ENCODE results near the gene MAGI3.
"Not testable (repeated sequence)": the region's sequence is repeated elsewhere in the genome, so short reads cannot be mapped to it uniquely, and the experiment has no call there.

MAGI3 gene

DNA sequence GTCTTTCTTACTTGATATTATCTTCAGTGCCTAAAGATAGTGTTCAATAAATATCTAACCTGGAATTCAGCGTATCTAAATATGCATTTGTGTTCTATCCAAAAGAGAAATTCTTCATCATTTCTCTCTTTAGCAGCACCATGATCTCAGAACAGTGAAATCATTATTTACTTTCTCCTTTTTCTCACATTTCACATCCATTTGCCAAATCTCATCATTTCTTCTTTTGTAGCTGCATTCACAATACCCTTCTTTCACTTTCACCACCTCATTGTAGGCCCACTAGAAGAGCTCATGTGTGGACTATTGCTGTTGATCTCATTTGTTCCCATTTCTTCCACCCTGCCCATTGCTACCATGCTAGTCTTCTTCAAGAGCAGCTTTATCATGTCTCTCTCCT, 191.0 kb downstream of the MAGI3 start:
- POLR2A ChIA-PET, result no interaction called here
- no peak for TF ChIP-seq CTCF (IDR thresholded peaks at IDR 0.05; ENCODE audit: control extremely low read depth, extremely low read depth, low read depth, missing control alignments)

GRCh38 chr1:113582084-113582483, 191.8 kb downstream of the MAGI3 start:
- no peak for TF ChIP-seq CTCF (IDR thresholded peaks at IDR 0.05; ENCODE audit: control extremely low read depth, extremely low read depth, low read depth, missing control alignments)
- DNase-seq (ENCODE audit: extremely low spot score), result no peak
- ChIA-PET POLR2A (no interaction called here), CTCF (interaction anchor here (1.3 kb wide), 1 partner anchor 20 kb away, joined by 3 read pairs; no protein-coding TSS in a partner anchor)

More for the DNA sequence above, 191.0 kb downstream of the MAGI3 start:
- no peak for DNase-seq (ENCODE audit: extremely low spot score)
- CTCF ChIA-PET, result no interaction called here

DNA sequence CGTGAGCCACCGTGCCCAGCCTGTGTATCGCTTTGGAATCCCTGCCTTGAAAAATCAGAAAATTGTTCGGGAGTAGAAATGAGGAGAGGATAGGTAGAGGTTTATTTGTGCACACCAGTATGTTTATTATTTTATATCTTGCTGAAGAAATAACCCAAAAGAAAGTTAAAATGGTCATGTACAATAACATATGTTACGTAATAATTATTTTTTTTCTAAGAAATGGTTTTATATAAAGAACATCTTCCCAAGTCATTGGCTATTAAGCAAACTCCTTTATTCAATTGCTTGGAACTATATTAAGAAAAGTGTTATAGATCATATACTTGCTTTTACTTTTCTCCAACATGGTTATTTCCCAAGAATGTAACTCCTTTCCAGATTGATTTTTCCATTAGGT, 197.2 kb downstream of the MAGI3 start:
- ChIA-PET CTCF (no interaction called here), POLR2A (no interaction called here)
- no peak for DNase-seq (ENCODE audit: extremely low spot score)
- TF ChIP-seq CTCF (IDR thresholded peaks at IDR 0.05; ENCODE audit: control extremely low read depth, extremely low read depth, low read depth, missing control alignments), result no peak

GRCh38 chr1:113592230-113592629, 201.9 kb downstream of the MAGI3 start:
- ChIA-PET CTCF (interaction anchor here (1.0 kb wide), 1 partner anchor 877 kb away, joined by 3 read pairs; the partner anchor contains the start of gene PPM1J), POLR2A (no interaction called here)
- no peak for TF ChIP-seq CTCF (IDR thresholded peaks at IDR 0.05; ENCODE audit: control extremely low read depth, extremely low read depth, low read depth, missing control alignments)

GRCh38 chr1:113593550-113594297, 203.4 kb downstream of the MAGI3 start:
- DNase-seq (ENCODE audit: extremely low spot score), result no peak
- no peak for TF ChIP-seq CTCF (IDR thresholded peaks at IDR 0.05; ENCODE audit: control extremely low read depth, extremely low read depth, low read depth, missing control alignments)
- CTCF ChIA-PET, result no interaction called here
- POLR2A ChIA-PET, result no interaction called here

More at GRCh38 chr1:113592230-113592629, 201.9 kb downstream of the MAGI3 start:
- DNase-seq (ENCODE audit: extremely low spot score), result no peak

DNA sequence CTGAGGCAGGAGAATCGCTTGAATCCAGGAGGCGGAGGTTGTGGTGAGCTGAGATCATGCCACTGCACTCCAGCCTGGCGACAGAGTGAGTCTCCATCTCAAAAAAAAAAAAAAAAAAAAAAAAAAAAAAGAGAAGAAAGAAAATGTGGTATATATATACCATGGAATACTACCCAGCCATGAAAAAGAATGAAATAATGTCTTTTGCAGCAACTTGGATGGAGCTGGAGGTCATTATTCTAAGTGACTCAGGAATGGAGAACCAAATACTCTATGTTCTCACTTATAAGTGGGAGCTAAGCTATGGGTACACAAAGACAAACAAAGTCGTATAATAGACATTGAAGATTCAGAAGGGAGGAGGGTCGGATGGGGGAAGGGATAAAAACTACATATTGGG, 214.2 kb downstream of the MAGI3 start:
- DNase-seq (ENCODE audit: extremely low spot score); POLR2A ChIA-PET: not testable (repeated sequence)
- CTCF ChIA-PET, result interaction anchor here (1.3 kb wide), 1 partner anchor 12 kb away, joined by 3 read pairs; no protein-coding TSS in a partner anchor

- ChIA-PET POLR2A (no interaction called here), CTCF (interaction anchor here (1.3 kb wide), 1 partner anchor 11 kb away, joined by 3 read pairs; no protein-coding TSS in a partner anchor)
- no peak for DNase-seq (ENCODE audit: extremely low spot score)
- TF ChIP-seq CTCF (IDR thresholded peaks at IDR 0.05; ENCODE audit: control extremely low read depth, extremely low read depth, low read depth, missing control alignments), result no peak
Observed at GRCh38 chr1:113605146-113605545, 214.8 kb downstream of the MAGI3 start.

All from GM10248 (cell line).